Frontal cortex (tissue), 4 donors: ENCODE measurements around the gene PRDX1. TPM values are rescaled to one million over a fixed set of nuclear protein-coding genes. Genes with fewer than 3 reads are reported as not detected.
"Not testable (repeated sequence)": the region's sequence is repeated elsewhere in the genome, so short reads cannot be mapped to it uniquely, and the experiment has no call there.

Source experiments
- DNase-seq, 2 donors: peaks; one replicate each; pipeline ENCODE4 v3.0.0; 2012; ENCODE audit warnings: low spot score in 2 of 2
- FAIRE-seq: peaks from 2 replicates; lab custom pipeline; 2012; peaks lifted over from hg19 to GRCh38; lab: Jason Lieb, UNC
- total RNA-seq: library from RNA; depleted of rRNA; stranded (reverse); fragments of >200 nt; gene quantifications from one replicate; pipeline ENCODE4 v1.2.3, GENCODE V29; 2014
- donor health status: control.
- donor health status: control.
- donor health status: control.

Gene PRDX1
- total RNA-seq, 1 donor from 2014 or later, result 217 TPM

GRCh38 chr1:45541193-45541592 lies 19.5 kb upstream of the PRDX1 start:
- no peak for FAIRE-seq
- no peak for DNase-seq

DNA sequence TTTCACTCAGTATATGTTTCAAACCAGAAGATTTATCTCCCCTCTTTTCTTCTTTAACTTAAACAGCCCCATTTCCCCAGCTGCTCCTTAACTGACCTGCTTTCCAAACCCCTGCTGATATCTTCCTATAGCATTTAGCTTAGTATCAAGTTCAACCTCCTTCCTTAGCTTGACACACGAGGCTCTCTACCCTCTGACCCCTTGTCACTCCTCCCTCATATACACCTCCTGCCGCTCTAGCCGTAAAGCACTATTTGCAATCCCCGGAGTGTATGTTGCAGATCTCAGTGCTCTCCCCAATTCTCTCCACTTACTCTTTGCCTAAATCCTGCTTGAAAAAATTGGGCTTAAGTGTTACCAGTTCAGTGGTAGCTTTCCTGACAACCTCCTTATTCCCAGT lies 15.2 kb upstream of the PRDX1 start:
- no peak for FAIRE-seq
- DNase-seq, result no peak

DNA sequence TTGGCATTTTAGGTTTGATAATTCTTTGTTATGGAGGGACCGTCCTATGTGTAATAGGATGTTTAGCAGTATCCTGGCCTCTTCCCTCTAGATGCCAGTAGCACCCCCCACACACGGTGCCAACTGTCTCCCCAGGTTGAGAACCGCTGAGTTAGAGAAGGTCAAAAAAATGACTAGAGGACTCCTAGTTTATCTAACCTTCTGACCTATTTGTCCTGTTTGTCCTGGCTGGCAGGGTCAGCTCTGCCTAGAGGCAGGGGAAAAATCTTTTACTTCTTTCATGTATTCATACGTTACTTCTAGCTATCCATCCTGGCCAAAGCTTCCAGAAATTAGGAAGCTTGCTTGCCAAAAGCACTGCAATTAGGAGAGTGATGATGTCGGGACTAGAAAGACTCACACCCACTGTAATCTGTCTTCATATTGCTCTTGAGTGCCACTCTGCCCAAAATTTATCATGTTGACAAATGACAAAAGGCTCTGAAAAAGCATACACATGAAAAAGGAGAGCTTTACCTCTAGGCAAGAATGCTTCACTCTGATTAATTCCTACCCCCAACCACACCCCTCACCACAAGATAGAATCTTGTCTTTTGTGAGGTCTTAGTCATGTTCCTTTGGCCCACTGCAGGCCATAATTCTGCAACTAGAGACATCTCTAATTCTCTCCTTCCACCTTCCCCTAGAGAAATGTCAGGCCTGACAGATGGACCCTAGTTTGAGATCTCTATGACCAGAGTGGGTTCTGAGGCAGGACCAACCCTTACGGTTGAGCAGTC lies 14.5 kb upstream of the PRDX1 start:
- DNase-seq, result no peak
- FAIRE-seq, result no peak

GRCh38 chr1:45531873-45532272 lies 10.2 kb upstream of the PRDX1 start:
- FAIRE-seq, result no peak

DNA sequence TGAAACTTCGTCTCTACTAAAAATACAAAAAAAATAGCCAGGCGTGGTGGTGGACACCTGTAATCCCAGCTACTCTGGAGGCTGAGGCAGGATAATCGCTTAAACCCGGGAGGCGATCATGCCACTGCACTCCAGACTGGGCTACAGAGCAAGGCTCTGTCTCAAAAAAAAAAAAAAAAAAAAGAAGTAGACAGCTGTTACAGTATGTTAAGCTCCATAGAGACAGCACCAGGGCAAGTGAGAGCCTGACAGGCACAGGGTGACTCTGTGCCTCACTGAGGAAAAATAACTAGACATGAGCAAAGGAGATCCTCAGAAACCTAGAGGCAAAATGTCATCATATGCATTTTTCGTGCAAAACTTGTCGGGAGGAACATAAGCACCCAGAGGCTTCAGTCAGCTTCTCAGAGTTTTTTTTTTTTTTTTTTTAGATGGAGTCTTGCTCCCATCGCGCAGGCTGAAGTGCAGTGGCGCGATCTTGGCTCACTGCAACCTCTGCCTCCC lies 9.0 kb upstream of the PRDX1 start:
- no peak for FAIRE-seq
- DNase-seq, result no peak

More at GRCh38 chr1:45531873-45532272, 10.2 kb upstream of the PRDX1 start:
- no peak for DNase-seq

GRCh38 chr1:45526135-45526644 lies 4.5 kb upstream of the PRDX1 start:
- DNase-seq (no peak), FAIRE-seq (no peak)

DNA sequence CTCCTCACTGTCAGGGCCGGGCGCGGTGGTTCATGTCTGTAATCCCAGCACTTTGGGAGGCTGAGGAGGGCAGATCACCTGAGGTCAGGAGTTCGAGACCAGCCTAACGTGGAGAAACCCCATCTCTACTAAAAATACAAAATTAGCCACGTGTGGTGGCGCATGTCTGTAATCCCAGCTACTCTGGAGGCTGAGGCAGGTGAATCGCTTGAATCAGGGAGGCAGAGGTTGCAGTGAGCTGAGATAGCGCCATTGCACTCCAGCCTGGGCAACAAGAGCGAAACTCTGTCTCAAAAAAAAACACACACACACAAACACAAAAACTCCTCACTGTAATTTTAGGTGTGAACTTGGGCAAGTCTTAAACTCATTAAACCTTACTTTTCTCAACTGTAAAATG lies 2.3 kb upstream of the PRDX1 start:
- not testable (repeated sequence) for DNase-seq, FAIRE-seq

DNA sequence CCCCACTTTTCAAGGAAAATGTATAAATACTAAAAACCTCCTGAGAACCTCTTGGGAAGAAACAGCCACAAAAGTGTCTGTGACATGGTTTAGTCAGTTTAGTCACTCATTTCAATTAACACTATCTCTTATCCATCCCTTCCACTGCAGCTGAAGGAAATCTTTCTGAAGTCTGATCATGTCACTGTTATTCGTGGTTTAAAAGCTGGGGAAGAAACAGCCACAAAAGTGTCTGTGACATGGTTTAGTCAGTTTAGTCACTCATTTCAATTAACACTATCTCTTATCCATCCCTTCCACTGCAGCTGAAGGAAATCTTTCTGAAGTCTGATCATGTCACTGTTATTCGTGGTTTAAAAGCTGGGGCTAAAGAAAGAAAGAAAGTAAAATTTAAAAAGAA lies 1.8 kb upstream of the PRDX1 start:
- not testable (repeated sequence) for FAIRE-seq, DNase-seq

- no peak for FAIRE-seq
- no peak for DNase-seq
Observed at GRCh38 chr1:45522324-45523104, 830 bp upstream of the PRDX1 start.

- DNase-seq, FAIRE-seq: not testable (repeated sequence)
Observed at GRCh38 chr1:45519774-45520173, 1.9 kb downstream of the PRDX1 start.

DNA sequence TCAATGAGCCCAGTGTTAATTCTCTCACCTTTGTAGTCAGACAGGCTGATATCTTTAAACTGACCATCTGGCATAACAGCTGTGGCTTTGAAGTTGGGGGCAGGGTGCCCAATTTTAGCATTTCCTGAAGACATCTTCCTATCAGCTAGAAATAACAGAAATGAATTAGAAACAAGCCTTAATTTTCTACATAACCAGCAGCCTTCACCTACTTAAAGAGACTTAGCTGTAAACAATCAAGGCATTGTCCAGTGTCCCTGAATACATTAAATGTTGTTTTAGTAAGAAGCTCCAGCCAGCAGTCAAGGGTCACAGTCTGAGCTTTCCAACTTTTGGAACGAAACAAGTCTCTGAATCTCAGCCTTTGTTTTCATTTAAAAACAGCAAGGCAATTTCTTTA lies 2.8 kb downstream of the PRDX1 start:
- DNase-seq (no peak), FAIRE-seq (no peak)

DNA sequence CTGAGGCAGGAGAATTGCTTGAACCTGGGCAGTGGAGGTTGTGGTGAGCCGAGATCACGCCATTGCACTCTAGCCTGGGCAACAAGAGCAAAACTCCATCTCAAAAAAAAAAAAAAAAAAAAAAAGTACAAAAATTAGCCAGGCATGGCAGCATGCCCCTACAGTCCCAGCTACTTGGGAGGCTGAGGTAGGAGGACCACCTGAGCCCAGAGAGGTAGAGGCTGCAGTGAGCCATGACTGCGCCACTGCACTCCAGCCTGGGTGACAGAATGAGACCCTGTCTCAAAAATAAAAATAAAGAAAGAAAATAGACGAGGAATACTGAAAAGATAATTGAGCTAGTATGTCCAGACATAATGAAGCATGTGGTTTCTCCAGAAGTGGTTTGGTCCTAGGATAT lies 3.3 kb downstream of the PRDX1 start:
- not testable (repeated sequence) for DNase-seq, FAIRE-seq

GRCh38 chr1:45516465-45516864 lies 5.2 kb downstream of the PRDX1 start:
- FAIRE-seq, result no peak
- DNase-seq, result no peak

GRCh38 chr1:45516036-45516435 lies 5.6 kb downstream of the PRDX1 start:
- no peak for FAIRE-seq
- no peak for DNase-seq

- FAIRE-seq, DNase-seq: not testable (repeated sequence)
Observed at GRCh38 chr1:45513532-45514260, 8.0 kb downstream of the PRDX1 start.

DNA sequence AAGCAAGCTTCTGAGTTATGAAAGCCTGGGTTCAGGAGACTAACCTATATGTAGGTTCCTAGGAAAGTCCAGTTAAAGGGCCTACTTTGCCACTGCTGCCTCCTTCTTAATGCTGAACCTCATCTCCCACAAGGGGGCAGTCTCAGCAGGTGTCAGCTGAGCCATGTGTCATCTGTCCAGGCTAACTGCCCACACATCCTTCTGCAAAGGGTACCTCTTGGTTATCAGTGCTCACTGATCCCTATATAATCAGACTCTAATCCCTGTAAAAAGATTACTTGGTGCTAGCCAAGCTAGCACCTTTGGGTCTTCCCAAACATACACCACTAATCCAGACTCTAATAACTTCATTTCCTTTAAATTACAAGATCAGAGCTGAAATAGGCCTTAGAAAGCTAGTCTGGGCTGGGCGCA lies 9.0 kb downstream of the PRDX1 start:
- DNase-seq, result no peak
- FAIRE-seq, result no peak

DNA sequence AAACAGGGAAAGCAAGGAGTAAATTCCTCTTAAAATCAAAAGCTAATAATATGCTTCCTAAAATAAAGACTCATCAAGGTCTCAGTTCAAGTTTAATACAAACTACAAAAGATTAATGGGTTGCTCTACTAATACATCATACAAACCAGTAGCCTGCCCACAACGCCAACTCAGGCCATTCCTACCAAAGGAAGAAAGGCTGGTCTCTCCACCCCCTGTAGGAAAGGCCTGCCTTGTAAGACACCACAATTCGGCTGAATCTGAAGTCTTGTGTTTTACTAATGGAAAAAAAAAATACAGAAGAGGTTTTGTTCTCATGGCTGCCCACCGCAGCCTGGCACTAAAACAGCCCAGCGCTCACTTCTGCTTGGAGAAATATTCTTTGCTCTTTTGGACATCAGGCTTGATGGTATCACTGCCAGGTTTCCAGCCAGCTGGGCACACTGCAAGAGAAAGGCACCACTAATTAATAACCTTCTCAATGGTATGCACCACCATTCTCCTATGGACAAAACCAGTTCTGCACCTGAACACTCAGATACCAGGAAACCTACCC lies 10.6 kb downstream of the PRDX1 start:
- FAIRE-seq (no peak), DNase-seq (no peak)

GRCh38 chr1:45510036-45510971 lies 11.4 kb downstream of the PRDX1 start:
- DNase-seq, result no peak
- FAIRE-seq, result no peak
